ENCODE measurements around the gene VAV1. TPM values are rescaled to one million over a fixed set of nuclear protein-coding genes. Genes with fewer than 3 reads are reported as not detected.
"Not testable (repeated sequence)": the region's sequence is repeated elsewhere in the genome, so short reads cannot be mapped to it uniquely, and the experiment has no call there.

VAV1 gene
- total and polyA plus RNA-seq, 7 experiments from 2014 or later: 26.2 to 132 (median 97.2) TPM

- Histone ChIP-seq H3K4me1 (ENCODE audit: control insufficient read depth in 2 of 2, insufficient read depth in 2 of 2, low read length in 2 of 2) (peaks cover 17 to 39% of the 10 kb centered on the region in 2 donors), H3K36me3 (ENCODE audit: control insufficient read depth in 2 of 3, insufficient read depth in 3 of 3, low read length in 3 of 3) (peaks cover 0 to 45% (median 4%) of the 10 kb centered on the region in 3 experiments), H3K27me3 (ENCODE audit: control insufficient read depth in 2 of 2, insufficient read depth in 2 of 2, low read length in 2 of 2) (no peaks in the 10 kb centered on the region), H3K4me3 (ENCODE audit: low read length) (no peak overlapping the region), H3K27ac (ENCODE audit: low read depth, low read length) (peak overlapping the region; percentile 59), H3K9me3 (ENCODE audit: control insufficient read depth in 2 of 3, low read length in 3 of 3) (no peaks in the 10 kb centered on the region)
- ChIA-PET POLR2A (interaction anchor here (0.6 to 6.0 kb wide), 4 partner anchors 9 to 25 kb away, joined by 3 to 53 read pairs (median 4); no protein-coding TSS in a partner anchor), CTCF (interaction anchor here (1.8 kb wide), 1 partner anchor 28 kb away, joined by 5 read pairs; no protein-coding TSS in a partner anchor)
- Mint-ChIP-seq H3K27ac (peak overlapping the region in 8 of 9 donors; percentile 59 to 87 (median 74)), H3K9me3 (peaks cover 0 to 9% (median 0%) of the 10 kb centered on the region in 11 donors), H3K4me3 (peak overlapping the region; percentile 73 to 97 (median 88)), H3K4me1 (peaks cover 42 to 74% (median 64%) of the 10 kb centered on the region in 7 donors), H3K36me3 (peaks cover 13 to 43% (median 26%) of the 10 kb centered on the region in 5 donors), H3K27me3 (no peaks in the 10 kb centered on the region)
- intact Hi-C loops (cut with micrococcal nuclease): no loop called here
- ATAC-seq: no peak
- no peak for DNase-seq
These were observed 2.6 kb downstream of the VAV1 start for GRCh38 chr19:6774821-6775707.

- Mint-ChIP-seq H3K4me3 (peak overlapping the region in 9 of 10 donors; percentile 54 to 97 (median 91)), H3K27ac (peak overlapping the region in 7 of 9 donors; percentile 16 to 87 (median 73)), H3K4me1 (peaks cover 46 to 75% (median 63%) of the 10 kb centered on the region in 7 donors), H3K36me3 (peaks cover 13 to 45% (median 28%) of the 10 kb centered on the region in 5 donors)
- POLR2A ChIA-PET: interaction anchor here (0.6 to 6.0 kb wide), 2 partner anchors 10 to 24 kb away, joined by 3 to 53 read pairs; no protein-coding TSS in a partner anchor
- H3K27me3 Mint-ChIP-seq; H3K27ac ChIP-seq (ENCODE audit: low read depth, low read length); intact Hi-C loops (cut with micrococcal nuclease); DNase-seq; H3K9me3 Mint-ChIP-seq; H3K27me3 ChIP-seq (ENCODE audit: control insufficient read depth in 2 of 2, insufficient read depth in 2 of 2, low read length in 2 of 2); ATAC-seq; CTCF ChIA-PET; H3K9me3 ChIP-seq (ENCODE audit: control insufficient read depth in 2 of 3, low read length in 3 of 3); H3K4me3 ChIP-seq (ENCODE audit: low read length): not testable (repeated sequence)
- peaks cover 0 to 48% (median 4%) of the 10 kb centered on the region in 3 experiments for H3K36me3 ChIP-seq (ENCODE audit: control insufficient read depth in 2 of 3, insufficient read depth in 3 of 3, low read length in 3 of 3)
- peaks cover 17 to 39% of the 10 kb centered on the region in 2 donors for H3K4me1 ChIP-seq (ENCODE audit: control insufficient read depth in 2 of 2, insufficient read depth in 2 of 2, low read length in 2 of 2)
These were observed 3.5 kb downstream of the VAV1 start for GRCh38 chr19:6776045-6776444.

- H3K36me3 Mint-ChIP-seq: peaks cover 13 to 47% (median 35%) of the 10 kb centered on the region in 5 donors
- intact Hi-C loops (cut with micrococcal nuclease): no loop called here
These were observed 4.5 kb downstream of the VAV1 start for GRCh38 chr19:6776999-6777398.

GRCh38 chr19:6777434-6777833, 4.9 kb downstream of the VAV1 start:
- peaks cover 17 to 32% of the 10 kb centered on the region in 2 donors for H3K4me1 ChIP-seq (ENCODE audit: control insufficient read depth in 2 of 2, insufficient read depth in 2 of 2, low read length in 2 of 2)
- DNase-seq (no peak), ATAC-seq (no peak)
- H3K36me3 ChIP-seq (ENCODE audit: control insufficient read depth in 2 of 3, insufficient read depth in 3 of 3, low read length in 3 of 3): peaks cover 0 to 57% (median 4%) of the 10 kb centered on the region in 3 experiments
- Mint-ChIP-seq H3K4me1 (peaks cover 46 to 73% (median 63%) of the 10 kb centered on the region in 7 donors), H3K9me3 (peaks cover 0 to 9% (median 0%) of the 10 kb centered on the region in 11 donors), H3K4me3 (peak overlapping the region in 9 of 10 donors; percentile 26 to 96 (median 61)), H3K27ac (peak overlapping the region in 6 of 9 donors; percentile 23 to 88 (median 66)), H3K36me3 (peaks cover 13 to 46% (median 35%) of the 10 kb centered on the region in 5 donors), H3K27me3 (no peaks in the 10 kb centered on the region)
- intact Hi-C loops (cut with micrococcal nuclease): no loop called here
- no peak overlapping the region for H3K4me3 ChIP-seq (ENCODE audit: low read length)
- H3K27me3 ChIP-seq (ENCODE audit: control insufficient read depth in 2 of 2, insufficient read depth in 2 of 2, low read length in 2 of 2): no peaks in the 10 kb centered on the region
- CTCF ChIA-PET: no interaction called here
- no peak overlapping the region for H3K27ac ChIP-seq (ENCODE audit: low read depth, low read length)
- H3K9me3 ChIP-seq (ENCODE audit: control insufficient read depth in 2 of 3, low read length in 3 of 3): no peaks in the 10 kb centered on the region
- POLR2A ChIA-PET: interaction anchor here (1.0 kb wide), 1 partner anchor 23 kb away, joined by 5 read pairs; no protein-coding TSS in a partner anchor

More at GRCh38 chr19:6776999-6777398, 4.5 kb downstream of the VAV1 start:
- Mint-ChIP-seq H3K27ac (peak overlapping the region in 6 of 9 donors; percentile 23 to 88 (median 68)), H3K4me1 (peaks cover 48 to 77% (median 67%) of the 10 kb centered on the region in 7 donors), H3K9me3 (peaks cover 0 to 9% (median 0%) of the 10 kb centered on the region in 11 donors), H3K27me3 (no peaks in the 10 kb centered on the region), H3K4me3 (peak overlapping the region; percentile 7 to 96 (median 64))
- Histone ChIP-seq H3K27ac (ENCODE audit: low read depth, low read length) (no peak overlapping the region), H3K9me3 (ENCODE audit: control insufficient read depth in 2 of 3, low read length in 3 of 3) (no peaks in the 10 kb centered on the region), H3K4me1 (ENCODE audit: control insufficient read depth in 2 of 2, insufficient read depth in 2 of 2, low read length in 2 of 2) (peaks cover 17 to 36% of the 10 kb centered on the region in 2 donors), H3K4me3 (ENCODE audit: low read length) (no peak overlapping the region), H3K27me3 (ENCODE audit: control insufficient read depth in 2 of 2, insufficient read depth in 2 of 2, low read length in 2 of 2) (no peaks in the 10 kb centered on the region), H3K36me3 (ENCODE audit: control insufficient read depth in 2 of 3, insufficient read depth in 3 of 3, low read length in 3 of 3) (peaks cover 0 to 57% (median 4%) of the 10 kb centered on the region in 3 experiments)
- no peak for ATAC-seq
- no peak for DNase-seq
- POLR2A ChIA-PET: no interaction called here
- CTCF ChIA-PET: no interaction called here

- Mint-ChIP-seq H3K27ac (peak overlapping the region in 8 of 9 donors; percentile 74 to 87 (median 78)), H3K27me3 (no peaks in the 10 kb centered on the region), H3K9me3 (peaks cover 0 to 9% (median 0%) of the 10 kb centered on the region in 11 donors), H3K4me1 (peaks cover 46 to 78% (median 65%) of the 10 kb centered on the region in 7 donors), H3K36me3 (peaks cover 13 to 44% (median 35%) of the 10 kb centered on the region in 5 donors), H3K4me3 (peak overlapping the region in 9 of 10 donors; percentile 14 to 96 (median 53))
- intact Hi-C loops (cut with micrococcal nuclease): no loop called here
- Histone ChIP-seq H3K27me3 (ENCODE audit: control insufficient read depth in 2 of 2, insufficient read depth in 2 of 2, low read length in 2 of 2) (no peaks in the 10 kb centered on the region), H3K4me3 (ENCODE audit: low read length) (no peak overlapping the region), H3K4me1 (ENCODE audit: control insufficient read depth in 2 of 2, insufficient read depth in 2 of 2, low read length in 2 of 2) (peaks cover 19 to 32% of the 10 kb centered on the region in 2 donors), H3K27ac (ENCODE audit: low read depth, low read length) (peak overlapping the region; percentile 40), H3K36me3 (ENCODE audit: control insufficient read depth in 2 of 3, insufficient read depth in 3 of 3, low read length in 3 of 3) (peaks cover 0 to 49% (median 4%) of the 10 kb centered on the region in 3 experiments), H3K9me3 (ENCODE audit: control insufficient read depth in 2 of 3, low read length in 3 of 3) (no peaks in the 10 kb centered on the region)
- no peak for ATAC-seq
- ChIA-PET CTCF (interaction anchor here (0.5 kb wide), 1 partner anchor 16 kb away, joined by 3 read pairs; no protein-coding TSS in a partner anchor), POLR2A (interaction anchor here (0.6 to 1.2 kb wide), 6 partner anchors 12 to 146 kb away, joined by 3 to 7 read pairs (median 3); partner anchors contain the start of gene SH2D3A)
- DNase-seq: no peak
These were observed 5.9 kb downstream of the VAV1 start for GRCh38 chr19:6778386-6778785.

GRCh38 chr19:6779206-6779605, 6.7 kb downstream of the VAV1 start:
- peak overlapping the region; percentile 40 for H3K27ac ChIP-seq (ENCODE audit: low read depth, low read length)
- intact Hi-C loops (cut with micrococcal nuclease): no loop called here
- Mint-ChIP-seq H3K27me3 (no peaks in the 10 kb centered on the region), H3K36me3 (peaks cover 13 to 41% (median 35%) of the 10 kb centered on the region in 5 donors), H3K4me3 (peak overlapping the region in 3 of 10 donors; percentile 39 to 51 (median 40)), H3K9me3 (peaks cover 0 to 9% (median 0%) of the 10 kb centered on the region in 11 donors), H3K4me1 (peaks cover 46 to 80% (median 68%) of the 10 kb centered on the region in 7 donors), H3K27ac (peak overlapping the region in 6 of 9 donors; percentile 32 to 85 (median 68))
- H3K9me3 ChIP-seq (ENCODE audit: control insufficient read depth in 2 of 3, low read length in 3 of 3): no peaks in the 10 kb centered on the region
- ATAC-seq (no peak), DNase-seq (no peak)
- POLR2A ChIA-PET: interaction anchor here (1.1 kb wide), 1 partner anchor 22 kb away, joined by 3 read pairs; no protein-coding TSS in a partner anchor
- H3K4me1 ChIP-seq (ENCODE audit: control insufficient read depth in 2 of 2, insufficient read depth in 2 of 2, low read length in 2 of 2): peaks cover 22 to 38% of the 10 kb centered on the region in 2 donors
- CTCF ChIA-PET: no interaction called here
- H3K4me3 ChIP-seq (ENCODE audit: low read length): no peak overlapping the region
- peaks cover 0 to 50% (median 4%) of the 10 kb centered on the region in 3 experiments for H3K36me3 ChIP-seq (ENCODE audit: control insufficient read depth in 2 of 3, insufficient read depth in 3 of 3, low read length in 3 of 3)
- no peaks in the 10 kb centered on the region for H3K27me3 ChIP-seq (ENCODE audit: control insufficient read depth in 2 of 2, insufficient read depth in 2 of 2, low read length in 2 of 2)
